GM18505 (cell line): ENCODE results near the gene PCED1B.
A peak's percentile ranks its signal among the peaks of the same experiment; 100 is the strongest.

Experiments used
- ATAC-seq: cut with Tn5 transposase; IDR thresholded peaks from one replicate; pipeline ENCODE4 v1.9.1; 2021; ENCODE audit not compliant: unreplicated experiment
- POLR2A ChIP-seq: IDR thresholded peaks from 4 replicates; pipeline ENCODE4 v1.6.1; 2011; ENCODE audit warnings: borderline replicate concordance; ENCODE audit not compliant: insufficient read depth, insufficient read length; ENCODE audit errors: extremely low read depth

Gene PCED1B

GRCh38 chr12:47074757-47075156, 4.7 kb upstream of the PCED1B start:
- ATAC-seq = no peak
- no peak for TF ChIP-seq POLR2A

- no peak for TF ChIP-seq POLR2A
- no peak for ATAC-seq
Measured at GRCh38 chr12:47075192-47076084, 4.0 kb upstream of the PCED1B start.

GRCh38 chr12:47077206-47078085, 2.0 kb upstream of the PCED1B start:
- TF ChIP-seq POLR2A = no peak
- no peak for ATAC-seq

GRCh38 chr12:47078086-47078395, 1.4 kb upstream of the PCED1B start:
- ATAC-seq = no peak
- no peak for TF ChIP-seq POLR2A

DNA sequence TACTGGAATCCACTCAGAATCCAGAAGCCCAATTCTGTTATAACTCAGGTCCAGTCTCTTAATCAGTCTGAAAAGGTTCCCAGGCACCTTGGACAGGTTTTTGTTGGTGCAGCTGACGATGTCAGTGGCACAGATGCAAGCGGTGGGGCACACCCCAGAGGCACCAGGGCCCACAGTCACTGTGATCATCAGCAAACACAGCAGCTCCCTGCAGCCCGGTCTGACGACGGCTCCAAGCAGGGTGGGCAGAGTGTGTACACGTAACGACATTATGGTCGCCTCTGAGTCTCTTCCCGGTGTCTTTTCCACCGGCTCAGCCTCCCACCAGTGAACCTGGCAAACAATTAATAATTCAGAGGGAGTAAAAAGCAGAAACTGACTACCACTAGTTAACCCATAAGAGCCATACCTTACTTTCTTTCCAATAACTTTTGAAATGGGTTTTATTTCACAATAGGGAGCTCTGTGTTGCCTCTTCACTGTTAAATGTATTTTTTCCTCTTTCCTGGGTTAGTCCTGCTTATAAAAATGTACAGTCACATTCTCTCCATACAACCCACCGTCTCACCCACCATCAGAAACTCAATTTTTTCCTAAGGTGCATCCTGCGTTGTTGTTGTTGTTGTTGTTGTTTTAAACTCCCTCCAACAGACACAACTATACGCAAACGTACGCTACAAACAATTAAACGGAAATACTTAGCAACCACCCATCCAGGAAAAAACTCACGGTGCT, 521 bp upstream of the PCED1B start:
- no peak for TF ChIP-seq POLR2A
- no peak for ATAC-seq

DNA sequence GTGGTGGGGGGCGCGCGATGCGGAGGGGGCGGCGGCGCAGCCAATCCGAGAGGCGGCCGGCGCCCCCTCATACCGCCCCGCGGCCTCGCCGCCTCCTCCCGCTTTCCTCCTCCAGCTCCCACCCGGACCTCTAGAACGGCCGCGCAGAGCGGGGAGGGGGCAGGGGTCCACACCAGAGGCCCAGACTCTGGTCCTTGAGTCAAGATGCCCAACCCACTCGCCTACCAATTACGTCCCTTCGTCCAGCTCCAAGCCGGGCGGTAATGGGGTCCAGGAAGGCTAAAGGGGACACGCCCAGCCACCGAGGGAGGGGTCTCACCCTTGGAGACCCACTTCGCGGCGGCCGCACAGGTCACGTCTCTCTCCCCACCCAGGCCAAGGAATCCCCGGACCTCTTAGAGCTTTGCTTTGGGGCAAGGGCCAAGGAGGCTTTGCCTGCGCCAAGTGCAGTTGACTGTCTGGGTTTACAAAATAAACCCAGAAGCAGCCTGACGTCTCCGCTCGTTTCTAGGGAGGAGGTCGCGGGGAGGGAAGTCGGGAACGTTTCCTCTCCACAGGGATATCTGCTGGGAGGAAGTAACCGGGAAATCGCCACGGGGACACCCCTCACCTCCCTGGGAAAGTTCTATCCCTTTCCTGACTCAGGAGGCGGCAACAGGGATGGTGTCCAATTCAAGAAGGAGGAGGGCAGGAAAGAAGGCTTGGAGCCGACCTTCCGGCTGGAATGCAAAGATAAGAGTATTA, 732 bp downstream of the PCED1B start:
- ATAC-seq = peak; percentile 31
- TF ChIP-seq POLR2A = no peak

DNA sequence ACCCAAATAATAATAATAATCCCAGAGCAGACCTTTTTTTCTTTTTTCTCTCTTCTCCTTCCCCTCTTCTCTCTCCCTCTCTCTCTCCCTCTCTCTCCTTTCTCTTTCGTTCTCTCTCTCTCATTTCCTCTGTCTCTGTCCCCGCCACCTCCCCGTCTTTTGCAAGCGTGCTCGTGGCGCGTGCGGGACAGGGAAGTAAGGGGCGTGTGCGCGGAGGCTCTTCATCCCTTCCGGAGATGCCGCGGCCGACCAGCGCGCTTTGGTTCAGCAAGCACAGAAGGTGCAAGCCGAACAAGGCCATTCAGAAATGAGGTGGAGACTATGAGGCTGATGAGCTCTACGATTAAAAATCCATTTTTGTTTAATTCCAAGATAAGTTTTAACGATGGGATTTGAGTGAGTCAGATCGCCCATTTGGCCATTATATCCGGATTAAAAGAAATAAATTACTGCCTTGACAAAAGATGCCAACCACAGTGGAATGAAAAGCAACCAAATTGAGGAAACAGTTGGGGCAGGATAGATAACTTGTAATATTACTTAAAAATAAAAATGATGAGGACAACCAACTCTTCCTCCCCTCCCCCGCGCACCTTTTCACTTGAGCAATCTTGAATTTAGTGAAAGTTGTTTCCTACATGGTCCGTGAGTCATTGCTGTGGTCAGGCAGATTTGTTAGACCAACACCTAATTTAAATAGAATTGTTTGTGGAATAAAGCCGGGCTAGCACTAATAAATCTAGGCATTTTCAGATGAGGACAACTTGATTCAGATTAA, 1.5 kb downstream of the PCED1B start:
- TF ChIP-seq POLR2A = no peak
- no peak for ATAC-seq

DNA sequence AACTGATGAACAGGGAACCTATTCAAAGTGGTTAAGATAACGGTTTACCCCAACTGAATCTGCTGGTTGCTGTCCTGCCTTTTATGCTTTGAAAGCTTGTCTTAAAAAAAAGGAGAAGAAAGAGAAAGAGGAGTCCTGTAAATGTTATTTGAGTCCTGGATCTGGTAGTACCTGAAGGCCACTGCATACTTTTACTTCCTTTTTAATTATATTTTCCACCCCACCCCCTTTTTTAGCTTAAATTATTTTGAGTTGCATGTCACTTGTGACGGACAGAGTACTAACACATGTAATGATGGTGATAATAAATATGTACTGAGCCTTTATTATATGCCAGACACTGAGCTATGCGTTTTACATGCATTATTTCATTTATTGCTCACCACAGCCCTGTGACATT, 2.9 kb downstream of the PCED1B start:
- no peak for ATAC-seq
- TF ChIP-seq POLR2A = no peak

GRCh38 chr12:47082796-47083621, 3.6 kb downstream of the PCED1B start:
- ATAC-seq = no peak
- no peak for TF ChIP-seq POLR2A

DNA sequence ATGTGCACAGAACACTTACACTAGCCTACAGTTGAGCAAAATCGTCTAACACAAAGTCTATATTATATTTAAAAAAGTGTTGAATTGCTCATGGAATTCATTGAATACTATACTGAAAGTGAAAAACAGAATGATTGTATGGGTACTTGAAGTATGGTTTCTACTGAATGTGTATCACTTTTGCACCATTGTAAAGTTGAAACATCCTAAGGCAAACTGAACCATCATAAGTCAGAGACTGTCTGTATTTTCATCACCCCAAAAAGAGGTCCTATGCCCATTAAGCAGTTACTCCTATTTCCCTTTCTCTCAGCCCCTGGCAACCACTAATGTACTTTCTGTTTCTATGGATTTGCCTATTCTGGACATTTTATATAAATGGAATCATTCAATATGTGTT, 4.8 kb downstream of the PCED1B start:
- TF ChIP-seq POLR2A = no peak
- ATAC-seq = no peak

GRCh38 chr12:47085815-47086252, 6.4 kb downstream of the PCED1B start:
- TF ChIP-seq POLR2A = no peak
- no peak for ATAC-seq

GRCh38 chr12:47087088-47087688, 7.8 kb downstream of the PCED1B start:
- no peak for TF ChIP-seq POLR2A
- no peak for ATAC-seq
